Muscle of leg (tissue), 11 donors: Measurements from ENCODE around the gene FBXW2. TPM values are rescaled to one million over a fixed set of nuclear protein-coding genes. Genes with fewer than 3 reads are reported as not detected.
A peak's percentile ranks its signal among the peaks of the same experiment; 100 is the strongest.

Source experiments
- DNase-seq: peaks from one replicate; pipeline ENCODE4 v3.0.0; 2013
- H3K27ac ChIP-seq: one replicate; pipeline ENCODE4 v1.5.1; 2013; ENCODE audit warnings: mild to moderate bottlenecking, low read length, control low read depth
- H3K27me3 ChIP-seq: one replicate; pipeline ENCODE4 v1.6.1; 2013; ENCODE audit warnings: low read length; ENCODE audit not compliant: control insufficient read depth, insufficient read depth
- H3K36me3 ChIP-seq: one replicate; pipeline ENCODE4 v1.6.1; 2013; ENCODE audit warnings: low read length; ENCODE audit not compliant: control insufficient read depth, insufficient read depth
- H3K4me1 ChIP-seq: one replicate; pipeline ENCODE4 v1.6.1; 2013; ENCODE audit warnings: low read length; ENCODE audit not compliant: control insufficient read depth, insufficient read depth
- H3K4me3 ChIP-seq: one replicate; pipeline ENCODE4 v1.5.1; 2013; ENCODE audit warnings: low read length, control low read depth
- H3K9me3 ChIP-seq: replicated peaks from 2 replicates; pipeline ENCODE4 v1.6.1; 2013; ENCODE audit warnings: low read depth, low read length; ENCODE audit not compliant: control insufficient read depth
- whole genome bisulfite sequencing: methylation state at CpG from one replicate; pipeline ENCODE4 v1.1.5; 2013; ENCODE audit warnings: missing lambda C conversion rate; ENCODE audit not compliant: insufficient coverage; 5-methylcytosine and 5-hydroxymethylcytosine counted together
- polyA plus RNA-seq, 8 donors: library from polyadenylated mRNA; unstranded; fragments of 120-200 nt; gene quantifications; one replicate each; pipeline versions ENCODE4 v1.2.1 to v1.2.3, GENCODE V29; 2013; ENCODE audit warnings: inconsistent platforms in 1 of 8, low replicate concordance in 1 of 8; ENCODE audit not compliant: insufficient read length in 8 of 8, insufficient read depth in 1 of 8
- total RNA-seq: library from RNA; stranded (reverse); fragments of 120-200 nt; gene quantifications from one replicate; pipeline ENCODE4 v1.2.4, GENCODE V29; 2013

The FBXW2 gene
- total and polyA plus RNA-seq, 9 donors = 22.6 to 35.1 (median 28.4) TPM

DNA sequence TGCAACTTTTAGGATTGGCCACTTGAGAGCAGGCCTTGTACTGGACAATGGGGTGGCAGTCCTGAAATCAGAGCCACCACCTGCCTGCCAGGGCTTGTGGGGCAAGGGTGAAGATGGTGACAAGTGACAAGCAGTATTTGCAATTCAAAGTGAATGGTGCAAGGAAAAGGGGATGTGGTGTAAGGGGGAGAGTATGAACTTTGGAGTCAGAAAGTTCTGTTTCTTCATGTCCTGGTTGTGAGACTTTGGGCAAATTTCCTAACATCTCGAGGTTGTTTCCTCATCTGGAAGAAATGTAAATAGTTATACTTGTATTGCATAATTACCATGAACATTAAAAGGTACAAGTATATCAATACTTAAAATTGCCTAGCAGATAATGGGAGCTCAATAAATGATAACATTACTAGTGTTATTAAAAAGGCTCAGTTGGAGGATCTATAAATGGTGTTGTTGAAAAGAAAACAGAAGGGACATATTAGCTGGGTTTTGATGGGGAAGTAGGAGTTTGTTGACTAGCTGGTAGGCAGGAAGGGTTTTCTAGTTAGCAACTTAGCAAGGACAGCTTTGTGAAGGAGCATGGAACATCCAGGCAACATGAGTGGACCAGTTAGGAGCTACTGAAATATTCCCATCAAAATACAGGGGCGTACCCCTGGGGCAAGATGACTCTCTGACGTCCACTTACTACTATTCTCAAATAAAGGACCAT is 57.6 kb downstream of the FBXW2 start:
- DNase-seq = no peak
- H3K27ac ChIP-seq = no peak overlapping the region
- no peaks in the 10 kb centered on the region for H3K27me3 ChIP-seq
- H3K9me3 ChIP-seq = no peaks in the 10 kb centered on the region
- WGBS = 78% methylated on average over 2 of the region's 3 CpGs
- no peak overlapping the region for H3K4me3 ChIP-seq
- H3K4me1 ChIP-seq = peaks cover 9% of the 10 kb centered on the region
- H3K36me3 ChIP-seq = no peaks in the 10 kb centered on the region

DNA sequence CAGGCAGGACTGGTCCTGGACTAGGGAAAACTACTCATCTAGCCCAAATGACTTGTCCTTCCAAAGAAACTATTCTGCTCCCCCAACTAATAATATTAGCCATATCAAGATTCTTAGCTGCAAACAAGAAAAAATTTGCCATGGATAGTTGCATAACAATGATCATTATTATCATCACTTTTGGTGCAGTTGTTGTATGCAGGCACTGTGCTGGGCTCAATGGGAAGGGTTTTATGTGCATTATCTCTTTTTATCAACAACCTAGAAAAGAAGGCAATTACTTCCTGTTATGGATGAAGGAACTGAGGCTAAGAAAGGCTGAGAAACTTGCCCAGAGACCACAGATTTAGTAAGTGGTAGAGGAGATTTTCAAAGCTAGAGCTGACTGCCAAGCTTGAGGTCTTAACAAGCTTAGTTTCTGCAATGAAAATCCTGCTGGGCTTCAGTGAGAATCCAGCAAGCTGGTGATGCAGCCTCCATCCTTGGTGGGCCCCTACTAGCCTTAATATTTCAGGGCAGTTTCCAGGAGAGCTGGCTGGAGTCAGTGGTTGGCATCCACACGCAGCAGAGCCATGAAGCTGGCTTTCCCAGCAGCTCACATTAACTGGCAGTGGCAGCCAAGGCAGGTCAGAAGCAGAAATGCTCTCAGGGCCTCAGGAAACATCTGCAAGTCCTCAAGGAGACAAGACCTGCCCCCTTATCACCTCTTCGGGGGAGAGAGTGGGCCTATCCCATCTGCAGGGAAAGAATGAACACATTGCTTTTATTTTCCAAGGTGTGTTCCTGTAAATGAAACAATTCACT is 58.4 kb downstream of the FBXW2 start:
- no peak overlapping the region for H3K4me3 ChIP-seq
- whole genome bisulfite sequencing = 39% methylated on average over 2 of the region's 2 CpGs
- no peak for DNase-seq
- H3K4me1 ChIP-seq = peaks cover 13% of the 10 kb centered on the region
- no peaks in the 10 kb centered on the region for H3K27me3 ChIP-seq
- no peaks in the 10 kb centered on the region for H3K9me3 ChIP-seq
- no peaks in the 10 kb centered on the region for H3K36me3 ChIP-seq
- no peak overlapping the region for H3K27ac ChIP-seq

DNA sequence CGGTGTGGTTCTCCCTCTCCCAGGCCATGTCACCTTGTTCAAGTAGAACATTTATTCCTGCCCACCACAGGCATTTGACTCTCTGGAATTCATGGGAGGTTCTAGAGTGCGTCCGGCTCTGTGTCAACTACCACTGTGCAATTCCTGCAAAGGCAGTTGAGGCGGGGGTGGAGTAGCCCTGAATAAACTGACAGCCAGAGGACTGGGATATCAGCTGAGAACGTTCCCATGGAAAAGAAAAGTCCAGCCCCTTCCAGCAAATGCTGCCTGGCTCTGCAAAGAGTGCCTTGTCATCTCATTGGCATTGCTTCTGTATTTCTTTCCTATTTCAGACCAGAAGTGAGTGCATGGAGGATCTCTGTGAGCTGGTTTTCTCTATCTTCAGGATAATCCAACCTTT is 60.0 kb downstream of the FBXW2 start:
- 89% methylated on average over 3 of the region's 5 CpGs for WGBS
- H3K27ac ChIP-seq = no peak overlapping the region
- peaks cover 15% of the 10 kb centered on the region for H3K4me1 ChIP-seq
- no peak for DNase-seq
- no peak overlapping the region for H3K4me3 ChIP-seq
- H3K9me3 ChIP-seq = no peaks in the 10 kb centered on the region
- no peaks in the 10 kb centered on the region for H3K36me3 ChIP-seq
- no peaks in the 10 kb centered on the region for H3K27me3 ChIP-seq

DNA sequence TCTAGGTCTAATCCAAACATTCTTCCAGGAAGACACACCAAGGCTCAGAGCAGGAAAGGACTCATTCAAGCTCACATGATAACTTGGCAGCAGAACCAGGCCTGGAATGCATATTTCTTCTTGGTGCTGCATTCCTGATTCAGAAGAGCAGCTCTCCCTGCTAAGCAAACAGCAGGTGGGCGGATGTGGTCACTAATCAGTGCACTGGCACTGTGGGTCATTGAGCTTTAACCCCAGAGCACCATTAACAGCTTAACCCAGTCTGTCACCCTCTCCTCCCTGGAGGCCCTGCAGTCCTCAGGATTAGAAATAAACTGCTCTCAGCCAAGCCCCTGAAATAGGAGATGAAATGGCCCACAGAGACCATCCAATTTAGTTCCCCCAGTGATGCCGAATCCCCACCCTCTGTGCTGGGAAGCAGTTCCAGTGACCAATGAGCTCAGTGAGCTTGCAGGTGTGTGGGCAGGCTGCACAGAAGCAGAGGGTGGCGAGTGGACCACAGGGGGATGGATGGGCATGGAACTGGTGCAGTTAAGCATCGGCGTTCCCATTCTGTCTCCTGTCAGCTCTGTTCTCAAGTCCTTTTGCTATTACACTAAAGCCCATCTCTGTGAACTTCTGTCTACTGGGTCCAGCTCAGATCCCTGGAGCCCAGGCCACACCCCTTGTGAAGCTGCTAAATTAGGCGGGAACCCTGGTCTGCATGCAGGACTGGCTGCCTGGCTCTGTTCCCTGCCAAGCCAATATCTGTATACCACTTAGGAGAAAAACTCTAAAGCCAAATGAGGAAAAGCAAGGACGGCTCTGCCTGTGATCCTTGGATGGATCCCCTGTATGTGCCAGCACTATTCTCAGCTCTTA is 62.3 kb downstream of the FBXW2 start:
- peak; percentile 37 for DNase-seq
- Histone ChIP-seq H3K36me3 (no peaks in the 10 kb centered on the region), H3K4me1 (peaks cover 15% of the 10 kb centered on the region), H3K27ac (no peak overlapping the region), H3K9me3 (no peaks in the 10 kb centered on the region), H3K4me3 (no peak overlapping the region), H3K27me3 (no peaks in the 10 kb centered on the region)
- 51% methylated on average over 6 of the region's 7 CpGs for WGBS

DNA sequence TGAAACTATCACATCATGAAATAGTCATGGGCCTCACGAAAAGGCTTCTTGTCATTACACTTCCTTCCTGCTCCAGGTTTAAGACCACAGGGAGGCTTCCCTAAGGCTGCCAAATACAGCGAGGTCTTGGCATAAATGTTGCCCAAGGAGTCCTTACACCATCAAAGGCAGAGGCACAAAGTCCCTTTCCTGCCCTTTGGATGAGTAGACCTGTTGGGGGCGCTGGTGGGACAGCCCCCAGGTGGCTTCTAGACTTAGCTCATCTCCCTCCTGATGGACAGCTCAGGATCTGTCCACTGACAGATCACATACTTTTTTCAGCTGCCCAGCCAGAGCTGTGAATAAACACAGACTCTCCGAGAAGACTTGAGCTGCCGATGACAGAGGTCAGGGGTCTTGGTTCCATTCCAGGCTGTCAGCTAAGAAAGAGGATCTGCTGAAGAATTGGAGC is 63.4 kb downstream of the FBXW2 start:
- WGBS = 39% methylated on average over 3 of the region's 5 CpGs
- no peak overlapping the region for H3K27ac ChIP-seq
- H3K4me1 ChIP-seq = peaks cover 15% of the 10 kb centered on the region

DNA sequence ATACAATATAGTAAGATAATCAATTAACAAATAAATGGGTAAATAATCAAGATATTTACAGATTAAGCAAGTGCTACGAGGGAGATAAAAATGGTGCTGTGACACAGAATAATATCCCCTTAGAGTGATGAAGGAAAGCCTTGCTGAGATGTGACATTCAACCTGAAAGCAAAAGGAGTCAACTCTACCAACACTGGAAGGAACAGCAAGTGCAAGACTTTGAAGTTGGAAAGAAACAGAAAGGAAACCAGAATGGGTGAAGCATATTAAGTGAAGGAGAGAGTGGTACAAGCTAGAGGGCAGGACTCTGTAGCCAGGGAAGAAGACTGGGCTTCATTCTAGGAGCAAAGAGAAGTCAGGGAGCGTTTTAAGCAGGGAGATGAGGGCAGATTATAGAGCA is 66.7 kb downstream of the FBXW2 start:
- Histone ChIP-seq H3K4me1 (peaks cover 14% of the 10 kb centered on the region), H3K4me3 (no peak overlapping the region), H3K27me3 (no peaks in the 10 kb centered on the region), H3K27ac (no peak overlapping the region), H3K36me3 (no peaks in the 10 kb centered on the region), H3K9me3 (no peaks in the 10 kb centered on the region)
- DNase-seq = no peak
- WGBS = 53% methylated on average over 1 of the region's 2 CpGs

More for the DNA sequence above, 63.4 kb downstream of the FBXW2 start:
- no peaks in the 10 kb centered on the region for H3K27me3 ChIP-seq
- no peaks in the 10 kb centered on the region for H3K9me3 ChIP-seq
- H3K36me3 ChIP-seq = no peaks in the 10 kb centered on the region
- H3K4me3 ChIP-seq = no peak overlapping the region
- DNase-seq = no peak

DNA sequence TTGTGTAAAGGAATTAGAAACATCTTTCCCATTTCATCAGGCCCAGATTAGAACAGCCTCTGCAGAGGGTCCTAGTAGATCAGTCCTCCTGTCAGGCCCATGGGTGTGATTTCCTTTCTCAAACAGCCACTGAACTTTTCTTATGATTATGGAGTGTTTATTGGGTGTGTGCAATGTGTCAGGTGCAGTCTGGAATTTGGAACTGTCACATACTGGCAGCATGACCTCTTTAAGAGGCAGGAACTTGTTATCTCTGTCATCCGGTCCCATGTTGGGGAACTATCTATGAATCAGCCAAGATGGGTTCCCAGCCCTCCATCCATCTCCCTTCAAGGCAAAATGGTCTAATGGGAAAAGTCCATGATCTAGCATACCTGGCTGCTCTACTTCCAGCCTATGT is 67.3 kb downstream of the FBXW2 start:
- WGBS = no CpG with 5 or more reads among the region's 1 CpG

DNA sequence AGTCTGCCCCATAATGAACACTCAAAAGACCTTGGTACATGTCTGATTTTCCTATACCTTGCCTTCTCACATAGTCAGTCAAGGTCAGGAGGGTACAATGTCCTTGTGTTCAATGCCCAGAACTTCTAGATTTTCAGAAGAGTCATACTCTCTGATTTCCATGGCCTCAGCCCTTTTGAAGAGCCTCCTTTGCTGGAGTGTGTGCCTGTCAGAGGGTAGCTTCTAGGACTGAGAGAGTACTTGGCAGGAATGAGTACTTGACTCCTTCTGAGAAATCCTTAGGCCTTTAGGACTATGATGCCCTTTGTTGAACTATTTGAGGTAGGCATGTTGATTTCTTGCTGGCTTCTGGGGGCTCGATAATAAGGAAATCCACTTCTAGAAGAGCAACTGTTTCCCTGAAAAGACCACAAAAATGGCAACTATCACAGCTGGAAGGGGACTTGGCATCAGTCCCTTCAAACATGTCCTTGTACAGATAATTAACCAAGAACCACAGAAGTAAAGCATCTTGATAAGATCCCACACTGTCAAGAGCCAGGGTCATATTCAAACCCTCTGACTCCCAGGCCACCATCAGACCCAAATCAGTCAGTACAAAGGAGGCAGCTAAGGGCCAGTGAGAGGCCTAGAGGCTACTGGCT is 68.3 kb downstream of the FBXW2 start:
- Histone ChIP-seq H3K27me3 (no peaks in the 10 kb centered on the region), H3K27ac (no peak overlapping the region), H3K36me3 (no peaks in the 10 kb centered on the region), H3K9me3 (no peaks in the 10 kb centered on the region), H3K4me3 (no peak overlapping the region), H3K4me1 (peaks cover 3% of the 10 kb centered on the region)
- 83% methylated on average over 1 of the region's 1 CpG for WGBS
- DNase-seq = no peak

More for the DNA sequence above, 67.3 kb downstream of the FBXW2 start:
- Histone ChIP-seq H3K4me3 (no peak overlapping the region), H3K27me3 (no peaks in the 10 kb centered on the region), H3K4me1 (peaks cover 8% of the 10 kb centered on the region), H3K9me3 (no peaks in the 10 kb centered on the region), H3K27ac (no peak overlapping the region), H3K36me3 (no peaks in the 10 kb centered on the region)
- DNase-seq = no peak

DNA sequence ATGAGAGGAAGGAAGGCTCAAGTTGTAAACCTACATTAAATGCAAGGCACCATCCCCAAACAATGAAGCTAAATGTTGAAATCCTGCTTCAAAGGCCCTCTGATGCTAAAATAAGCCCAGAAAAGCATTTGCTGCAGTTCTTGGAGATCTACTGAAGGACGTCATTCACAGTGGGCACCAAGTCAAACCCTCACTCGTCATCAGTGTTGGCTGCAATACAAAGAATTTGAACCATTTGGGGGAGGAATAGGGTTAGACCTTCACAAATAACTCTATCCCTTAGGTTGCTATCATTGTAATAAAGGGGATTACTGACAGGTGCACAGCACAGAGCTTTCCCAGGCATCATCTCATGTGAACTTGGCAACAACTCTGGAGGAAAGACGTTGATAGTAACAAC is 69.7 kb downstream of the FBXW2 start:
- Histone ChIP-seq H3K9me3 (no peaks in the 10 kb centered on the region), H3K27ac (no peak overlapping the region), H3K4me3 (no peak overlapping the region), H3K36me3 (no peaks in the 10 kb centered on the region), H3K4me1 (no peaks in the 10 kb centered on the region), H3K27me3 (no peaks in the 10 kb centered on the region)
- no CpG with 5 or more reads among the region's 3 CpGs for WGBS
- no peak for DNase-seq
